ENCODE results near the gene NRG3. TPM values are rescaled to one million over a fixed set of nuclear protein-coding genes. Genes with fewer than 3 reads are reported as not detected.

The NRG3 gene
- total RNA-seq, 6 experiments from 2014 or later = not detected

DNA sequence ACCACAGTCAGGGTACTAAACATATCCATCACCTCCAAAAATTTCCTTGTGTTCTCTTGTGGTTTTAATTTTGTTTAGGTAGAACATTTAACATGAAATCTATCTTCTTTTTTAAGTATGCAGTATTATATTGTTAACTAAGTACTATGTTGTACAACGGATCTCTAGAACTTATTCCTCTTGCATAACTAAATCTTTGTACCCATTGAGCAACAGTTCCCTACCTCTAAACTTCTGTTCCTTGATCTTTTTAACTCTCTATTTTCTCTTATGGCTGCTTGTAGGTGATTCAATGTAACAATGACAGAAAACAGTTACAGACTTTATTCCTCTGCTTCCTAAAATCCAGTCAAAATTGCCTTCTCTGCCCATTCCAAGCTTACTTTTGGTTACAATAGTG lies 9.9 kb downstream of the NRG3 start:
- H3K4me1 Mint-ChIP-seq (ENCODE audit: low read depth) = no peaks in the 10 kb centered on the region
- no peaks in the 10 kb centered on the region for H3K36me3 Mint-ChIP-seq (ENCODE audit: low read depth)
- H3K9me3 Mint-ChIP-seq = no peaks in the 10 kb centered on the region; the same call in none of the 2 replicates
- no peak for TF ChIP-seq CTCF (IDR thresholded peaks at IDR 0.05)
- H3K27ac Mint-ChIP-seq = no peak overlapping the region
- DNase-seq = no peak
- H3K27me3 Mint-ChIP-seq (ENCODE audit: insufficient read depth) = no peaks in the 10 kb centered on the region; the same call in 1 of the 2 replicates
- H3K4me3 Mint-ChIP-seq = no peak overlapping the region

DNA sequence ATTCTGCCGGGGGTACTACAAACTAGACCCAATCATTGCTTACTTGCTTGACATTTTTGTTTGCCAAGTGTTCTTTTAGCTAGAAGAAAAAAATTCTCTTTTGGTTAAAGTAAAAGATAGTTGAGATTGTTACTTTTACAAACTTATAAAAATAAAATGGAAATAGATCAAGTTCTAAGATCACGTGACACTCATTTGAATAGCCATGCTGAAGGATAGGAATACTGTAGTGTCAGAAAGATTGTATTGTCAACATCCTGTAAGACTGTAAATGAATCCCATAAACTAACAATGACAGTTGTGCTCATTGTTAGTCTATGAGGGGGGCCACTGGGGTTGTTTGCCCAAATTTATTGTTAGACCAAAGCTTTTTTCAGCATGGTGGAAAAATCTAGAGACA lies 10.5 kb downstream of the NRG3 start:
- no peak for TF ChIP-seq CTCF (IDR thresholded peaks at IDR 0.05)
- H3K27me3 Mint-ChIP-seq (ENCODE audit: insufficient read depth) = no peaks in the 10 kb centered on the region; the same call in 1 of the 2 replicates
- DNase-seq = no peak

DNA sequence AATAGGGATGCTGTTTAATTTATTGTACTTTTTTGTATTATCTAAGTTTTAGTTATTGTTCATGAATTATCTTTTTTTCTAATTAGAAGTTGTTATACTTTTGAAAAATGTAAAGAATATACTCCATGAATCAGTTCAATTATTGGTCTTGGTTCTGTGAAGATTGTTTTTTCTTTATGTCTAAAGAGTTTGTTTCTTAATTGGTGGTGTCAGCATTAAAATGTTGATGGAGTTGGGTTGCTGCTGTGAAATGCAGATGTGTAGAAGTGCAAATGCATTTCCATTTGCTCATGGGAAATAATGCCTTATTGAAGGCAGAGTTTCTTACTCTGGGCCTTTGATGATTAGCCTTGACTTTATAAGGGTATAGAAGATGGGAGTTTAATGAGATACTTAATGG lies 11.9 kb downstream of the NRG3 start:
- no peaks in the 10 kb centered on the region; the same call in 1 of the 2 replicates for H3K27me3 Mint-ChIP-seq (ENCODE audit: insufficient read depth)
- TF ChIP-seq CTCF (IDR thresholded peaks at IDR 0.05) = no peak
- H3K4me3 Mint-ChIP-seq = no peak overlapping the region
- no peaks in the 10 kb centered on the region for H3K36me3 Mint-ChIP-seq (ENCODE audit: low read depth)
- no peaks in the 10 kb centered on the region for H3K4me1 Mint-ChIP-seq (ENCODE audit: low read depth)
- peaks cover 12% of the 10 kb centered on the region for H3K9me3 Mint-ChIP-seq
- H3K27ac Mint-ChIP-seq = no peak overlapping the region
- no peak for DNase-seq

More for the DNA sequence above, 10.5 kb downstream of the NRG3 start:
- Mint-ChIP-seq H3K4me1 (ENCODE audit: low read depth) (no peaks in the 10 kb centered on the region), H3K4me3 (no peak overlapping the region), H3K36me3 (ENCODE audit: low read depth) (no peaks in the 10 kb centered on the region), H3K9me3 (no peaks in the 10 kb centered on the region; the same call in none of the 2 replicates), H3K27ac (no peak overlapping the region)

DNA sequence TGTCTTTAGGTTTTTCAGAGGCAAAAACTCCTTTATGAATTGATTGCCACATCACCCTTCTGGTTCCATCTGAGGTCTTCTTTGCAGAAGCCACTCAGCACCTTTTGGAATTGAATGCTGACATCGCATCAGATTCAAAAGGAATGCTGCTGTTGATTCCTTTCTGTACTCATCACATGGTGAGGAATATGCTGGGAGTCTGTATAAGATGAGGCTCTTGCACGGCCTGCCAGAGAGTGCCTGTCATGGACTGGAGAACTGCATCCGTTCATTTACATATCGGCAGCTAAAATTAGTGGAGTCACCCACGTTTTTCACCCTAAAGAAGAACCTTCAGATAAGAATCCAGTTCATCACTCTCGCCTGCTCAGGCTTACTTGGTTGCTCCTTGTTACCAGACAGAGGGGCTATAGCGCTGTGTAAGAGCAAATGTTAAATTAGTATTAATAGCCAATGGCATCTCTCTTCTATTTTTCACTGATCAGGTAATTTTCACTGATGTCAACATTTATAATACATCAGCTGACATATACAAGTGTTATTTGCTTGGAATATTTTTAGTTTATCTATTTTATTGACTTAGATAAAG lies 14.3 kb downstream of the NRG3 start:
- peaks cover 12% of the 10 kb centered on the region for H3K9me3 Mint-ChIP-seq
- no peaks in the 10 kb centered on the region for H3K4me1 Mint-ChIP-seq (ENCODE audit: low read depth)
- H3K27ac Mint-ChIP-seq = no peak overlapping the region
- no peak for DNase-seq
- H3K27me3 Mint-ChIP-seq (ENCODE audit: insufficient read depth) = no peaks in the 10 kb centered on the region; the same call in 1 of the 2 replicates
- no peaks in the 10 kb centered on the region for H3K36me3 Mint-ChIP-seq (ENCODE audit: low read depth)
- no peak overlapping the region for H3K4me3 Mint-ChIP-seq
- TF ChIP-seq CTCF (IDR thresholded peaks at IDR 0.05) = no peak

DNA sequence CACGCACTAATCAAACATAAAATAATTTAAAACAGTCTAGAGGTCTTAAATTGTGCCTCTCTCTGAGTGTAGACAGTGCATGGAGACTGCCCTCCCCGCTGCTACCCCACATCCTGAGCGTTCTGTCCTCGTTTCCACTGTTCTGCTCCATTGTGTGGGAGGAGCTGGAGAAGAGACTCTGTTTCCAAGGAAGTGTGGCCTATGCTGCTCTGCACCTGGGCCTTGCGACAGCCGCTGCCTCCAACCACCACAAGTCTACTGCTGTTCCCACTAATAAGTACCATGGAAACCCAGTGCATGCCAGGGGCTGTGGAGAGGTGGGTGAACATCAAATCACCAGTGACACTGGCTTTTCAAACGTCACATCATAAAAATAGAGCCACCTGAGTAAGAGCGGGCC lies 19.6 kb downstream of the NRG3 start:
- Mint-ChIP-seq H3K9me3 (peaks cover 31% of the 10 kb centered on the region), H3K36me3 (ENCODE audit: low read depth) (no peaks in the 10 kb centered on the region), H3K4me3 (no peak overlapping the region), H3K27ac (no peak overlapping the region), H3K27me3 (ENCODE audit: insufficient read depth) (peaks cover 3% of the 10 kb centered on the region), H3K4me1 (ENCODE audit: low read depth) (no peaks in the 10 kb centered on the region)
- DNase-seq = no peak
- no peak for TF ChIP-seq CTCF (IDR thresholded peaks at IDR 0.05)

Data from HFFc6 (cell line).